ENCODE results near the gene CBLN3. TPM values are rescaled to one million over a fixed set of nuclear protein-coding genes. Genes with fewer than 3 reads are reported as not detected.

Gene CBLN3
- total and polyA plus RNA-seq, 9 of the 15 experiments (the other 6 are each of a cell fraction or from before 2014, with no cell fraction given) = 0.05 to 0.59 (median 0.26) TPM; not detected in 1

GRCh38 chr14:24377657-24378056 lies 51.8 kb downstream of the CBLN3 start (continued):
- no peak for TF ChIP-seq FOXO4 (CRISPR knock-in tag; IDR thresholded peaks at IDR 0.05)
- TF ChIP-seq TRIM28 (IDR thresholded peaks at IDR 0.05) = no peak
- TF ChIP-seq HNRNPH1 (optimal IDR thresholded peaks at IDR 0.05; ENCODE audit: low read depth, low read length) = no peak
- no peak for TF ChIP-seq CCAR2 (IDR thresholded peaks at IDR 0.05; ENCODE audit: low read depth, low read length)
- no peak for TF ChIP-seq ZNF133 (CRISPR knock-in tag; IDR thresholded peaks at IDR 0.05)
- TF ChIP-seq THAP12 (CRISPR knock-in tag; IDR thresholded peaks at IDR 0.05) = no peak
- TF ChIP-seq HDGF (IDR thresholded peaks at IDR 0.05) = peak; percentile 76
- peak; percentile 23; the same call in 1 of the 2 replicates for TF ChIP-seq USF2 (CRISPR knock-in tag; IDR thresholded peaks at IDR 0.05)
- no peak for TF ChIP-seq ZNF76 (CRISPR knock-in tag; IDR thresholded peaks at IDR 0.05; ENCODE audit: borderline replicate concordance)
- no peak for TF ChIP-seq RBM34 (IDR thresholded peaks at IDR 0.05; ENCODE audit: borderline replicate concordance, insufficient read depth, low read length)
- TF ChIP-seq HDAC3 (IDR thresholded peaks at IDR 0.05; ENCODE audit: borderline replicate concordance, partially characterized antibody) = no peak
- no peak for TF ChIP-seq ZHX1 (conservative IDR thresholded peaks at IDR 0.05; ENCODE audit: low read length)
- TF ChIP-seq DPF2 (IDR thresholded peaks at IDR 0.05) = peak; percentile 17; the same call in 1 of the 2 replicates
- TF ChIP-seq BRF2 (IDR thresholded peaks at IDR 0.05; ENCODE audit: borderline replicate concordance, insufficient read depth, insufficient read length) = no peak
- no peak for TF ChIP-seq THAP7 (CRISPR knock-in tag; IDR thresholded peaks at IDR 0.05)
- no peak for TF ChIP-seq SAP30 (IDR thresholded peaks at IDR 0.05; ENCODE audit: borderline replicate concordance, insufficient read depth, low read depth, low read length, poor library complexity, severe bottlenecking)
- TF ChIP-seq E2F4 (CRISPR knock-in tag; IDR thresholded peaks at IDR 0.05; ENCODE audit: low read depth) = no peak
